ENCODE results near the gene NANOS1. TPM values are rescaled to one million over a fixed set of nuclear protein-coding genes. Genes with fewer than 3 reads are reported as not detected.

NANOS1 gene
- total RNA-seq, 2 experiments from 2014 or later = 0.23 to 0.28 TPM

DNA sequence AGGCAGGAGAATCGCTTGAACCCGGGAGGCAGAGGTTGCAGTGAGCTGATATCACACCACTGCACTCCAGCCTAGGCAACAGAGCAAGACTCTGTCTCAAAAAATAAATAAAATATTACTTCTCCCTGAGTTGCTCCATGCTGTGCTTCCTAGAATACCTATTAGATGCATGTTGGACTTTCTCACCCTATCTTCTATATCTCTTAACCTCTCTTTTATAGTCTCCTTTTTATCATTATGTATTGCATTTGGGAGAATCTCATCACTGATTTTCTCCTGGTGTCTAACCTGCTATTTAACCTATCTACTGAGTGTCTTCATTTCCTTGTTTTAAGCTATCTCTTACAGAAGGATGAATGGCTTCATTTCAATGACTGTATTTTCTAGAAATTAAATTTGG, 32.1 kb upstream of the NANOS1 start:
- CTCF ChIA-PET = no interaction called here
- peaks cover 45% of the 10 kb centered on the region for H3K27me3 Mint-ChIP-seq
- H3K27ac Mint-ChIP-seq = no peak overlapping the region
- H3K36me3 Mint-ChIP-seq = no peaks in the 10 kb centered on the region
- no peaks in the 10 kb centered on the region for H3K4me1 Mint-ChIP-seq
- H3K4me3 Mint-ChIP-seq = no peak overlapping the region
- DNase-seq (no peak), ATAC-seq (no peak)
- H3K9me3 Mint-ChIP-seq (ENCODE audit: low read depth) = no peaks in the 10 kb centered on the region

- Mint-ChIP-seq H3K4me3 (no peak overlapping the region), H3K27ac (no peak overlapping the region), H3K9me3 (ENCODE audit: low read depth) (no peaks in the 10 kb centered on the region), H3K4me1 (no peaks in the 10 kb centered on the region), H3K36me3 (no peaks in the 10 kb centered on the region), H3K27me3 (peaks cover 39% of the 10 kb centered on the region)
- ATAC-seq = no peak
- CTCF ChIA-PET = interaction anchor here (0.6 kb wide), 1 partner anchor 166 kb away, joined by 4 read pairs; no protein-coding TSS in a partner anchor
- no peak for DNase-seq
These were observed 31.3 kb upstream of the NANOS1 start for GRCh38 chr10:118998183-118998582.

GRCh38 chr10:119001717-119002500, 27.6 kb upstream of the NANOS1 start:
- CTCF ChIA-PET = no interaction called here
- Mint-ChIP-seq H3K27me3 (peaks cover 40% of the 10 kb centered on the region), H3K9me3 (ENCODE audit: low read depth) (no peaks in the 10 kb centered on the region), H3K27ac (no peak overlapping the region), H3K4me1 (no peaks in the 10 kb centered on the region), H3K36me3 (no peaks in the 10 kb centered on the region), H3K4me3 (no peak overlapping the region)
- no peak for DNase-seq
- no peak for ATAC-seq

- no peak overlapping the region for H3K27ac Mint-ChIP-seq
- CTCF ChIA-PET = no interaction called here
- H3K4me1 Mint-ChIP-seq = no peaks in the 10 kb centered on the region
- no peak for ATAC-seq
- no peak for DNase-seq
- H3K9me3 Mint-ChIP-seq (ENCODE audit: low read depth) = no peaks in the 10 kb centered on the region
- H3K27me3 Mint-ChIP-seq = peaks cover 34% of the 10 kb centered on the region
- no peak overlapping the region for H3K4me3 Mint-ChIP-seq
- H3K36me3 Mint-ChIP-seq = no peaks in the 10 kb centered on the region
These were observed 25.8 kb upstream of the NANOS1 start for GRCh38 chr10:119003572-119004289.

- H3K9me3 Mint-ChIP-seq (ENCODE audit: low read depth) = no peaks in the 10 kb centered on the region
- CTCF ChIA-PET = no interaction called here
- no peak overlapping the region for H3K27ac Mint-ChIP-seq
These were observed 24.0 kb upstream of the NANOS1 start for GRCh38 chr10:119005362-119006043.

DNA sequence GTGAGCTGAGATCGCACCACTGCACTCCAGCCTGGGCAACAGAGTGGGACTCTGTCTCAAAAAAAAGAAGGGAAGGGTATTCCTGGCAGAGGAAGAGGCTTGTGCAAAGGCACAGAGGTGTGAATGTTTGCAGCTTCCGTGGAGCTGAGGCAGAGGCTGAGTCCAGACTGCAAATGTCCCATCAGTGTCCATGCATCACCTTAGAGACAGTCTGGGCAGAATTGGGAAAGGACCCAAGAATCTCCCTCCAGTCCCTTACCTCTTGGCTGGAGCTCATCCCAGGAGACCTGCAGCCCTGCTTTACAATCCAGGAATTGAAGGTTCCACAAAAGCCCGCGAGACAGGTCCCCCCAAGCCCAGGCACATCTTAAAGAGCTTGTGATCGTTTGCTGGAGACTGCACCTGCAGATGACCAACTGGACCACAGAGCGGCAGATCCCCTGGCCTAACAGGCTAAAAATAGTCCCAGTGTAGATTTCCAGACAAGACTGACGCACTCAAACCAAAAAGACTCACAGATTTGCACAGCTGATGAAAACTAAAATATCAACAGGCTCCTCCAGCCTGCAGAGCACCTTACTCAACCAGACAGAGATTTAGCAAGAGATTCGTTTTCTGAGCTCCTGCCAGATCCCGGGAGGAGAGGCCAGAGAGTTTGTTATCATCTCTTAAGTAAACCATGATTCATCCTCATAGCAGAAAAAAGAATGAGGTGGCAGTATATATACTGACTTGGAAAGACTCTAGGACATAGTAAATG, 22.9 kb upstream of the NANOS1 start:
- Mint-ChIP-seq H3K27ac (no peak overlapping the region), H3K4me1 (no peaks in the 10 kb centered on the region), H3K4me3 (no peak overlapping the region), H3K36me3 (no peaks in the 10 kb centered on the region), H3K9me3 (ENCODE audit: low read depth) (no peaks in the 10 kb centered on the region), H3K27me3 (peaks cover 25% of the 10 kb centered on the region)
- ATAC-seq (no peak), DNase-seq (no peak)
- CTCF ChIA-PET = no interaction called here

More at GRCh38 chr10:119005362-119006043, 24.0 kb upstream of the NANOS1 start:
- peaks cover 25% of the 10 kb centered on the region for H3K27me3 Mint-ChIP-seq
- H3K4me3 Mint-ChIP-seq = no peak overlapping the region
- H3K36me3 Mint-ChIP-seq = no peaks in the 10 kb centered on the region
- DNase-seq (no peak), ATAC-seq (no peak)
- no peaks in the 10 kb centered on the region for H3K4me1 Mint-ChIP-seq

- Mint-ChIP-seq H3K36me3 (no peaks in the 10 kb centered on the region), H3K27ac (no peak overlapping the region), H3K27me3 (peaks cover 25% of the 10 kb centered on the region), H3K4me3 (no peak overlapping the region), H3K4me1 (no peaks in the 10 kb centered on the region), H3K9me3 (ENCODE audit: low read depth) (no peaks in the 10 kb centered on the region)
- CTCF ChIA-PET = no interaction called here
- no peak for ATAC-seq
- no peak for DNase-seq
These were observed 22.3 kb upstream of the NANOS1 start for GRCh38 chr10:119007211-119007574.

- CTCF ChIA-PET = interaction anchor here (0.6 kb wide), 1 partner anchor 191 kb away, joined by 3 read pairs; no protein-coding TSS in a partner anchor
- DNase-seq = peak; percentile 39
- ATAC-seq = no peak
- H3K36me3 Mint-ChIP-seq = no peaks in the 10 kb centered on the region
- H3K27me3 Mint-ChIP-seq = peaks cover 12% of the 10 kb centered on the region
- H3K4me3 Mint-ChIP-seq = no peak overlapping the region
- no peaks in the 10 kb centered on the region for H3K9me3 Mint-ChIP-seq (ENCODE audit: low read depth)
- no peak overlapping the region for H3K27ac Mint-ChIP-seq
- no peaks in the 10 kb centered on the region for H3K4me1 Mint-ChIP-seq
These were observed 8.9 kb upstream of the NANOS1 start for GRCh38 chr10:119020627-119020946.

- ATAC-seq (no peak), DNase-seq (peak; percentile 31)
- H3K36me3 Mint-ChIP-seq = no peaks in the 10 kb centered on the region
- no peak overlapping the region for H3K4me3 Mint-ChIP-seq
- H3K9me3 Mint-ChIP-seq (ENCODE audit: low read depth) = no peaks in the 10 kb centered on the region
- H3K4me1 Mint-ChIP-seq = no peaks in the 10 kb centered on the region
- peaks cover 10% of the 10 kb centered on the region for H3K27me3 Mint-ChIP-seq
- CTCF ChIA-PET = interaction anchor here (1.0 kb wide), 1 partner anchor 9 kb away, joined by 3 read pairs; no protein-coding TSS in a partner anchor
- no peak overlapping the region for H3K27ac Mint-ChIP-seq
These were observed 6.5 kb upstream of the NANOS1 start for GRCh38 chr10:119022846-119023552.

DNA sequence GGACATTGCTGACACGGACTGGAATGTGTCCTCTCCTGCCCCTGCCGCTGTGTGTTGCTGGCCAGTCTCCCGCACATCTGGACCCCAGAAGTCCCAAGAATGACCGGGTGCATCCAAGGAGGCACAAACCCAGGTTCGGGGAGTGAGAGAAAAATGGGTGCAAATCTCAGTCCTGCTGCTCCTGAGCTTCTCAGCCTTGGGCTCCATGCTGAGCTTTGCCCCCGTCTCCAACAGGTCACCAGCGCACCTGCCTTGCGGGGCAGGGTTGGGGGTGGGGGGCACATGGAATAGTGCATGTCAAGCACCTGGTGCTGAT, 6.0 kb upstream of the NANOS1 start:
- no peaks in the 10 kb centered on the region for H3K36me3 Mint-ChIP-seq
- peaks cover 12% of the 10 kb centered on the region for H3K27me3 Mint-ChIP-seq
- H3K27ac Mint-ChIP-seq = no peak overlapping the region
- CTCF ChIA-PET = interaction anchor here (1.0 kb wide), 1 partner anchor 10 kb away, joined by 3 read pairs; no protein-coding TSS in a partner anchor
- no peak for ATAC-seq
- H3K9me3 Mint-ChIP-seq (ENCODE audit: low read depth) = no peaks in the 10 kb centered on the region
- peaks cover under 1% of the 10 kb centered on the region for H3K4me1 Mint-ChIP-seq
- H3K4me3 Mint-ChIP-seq = no peak overlapping the region
- no peak for DNase-seq

DNA sequence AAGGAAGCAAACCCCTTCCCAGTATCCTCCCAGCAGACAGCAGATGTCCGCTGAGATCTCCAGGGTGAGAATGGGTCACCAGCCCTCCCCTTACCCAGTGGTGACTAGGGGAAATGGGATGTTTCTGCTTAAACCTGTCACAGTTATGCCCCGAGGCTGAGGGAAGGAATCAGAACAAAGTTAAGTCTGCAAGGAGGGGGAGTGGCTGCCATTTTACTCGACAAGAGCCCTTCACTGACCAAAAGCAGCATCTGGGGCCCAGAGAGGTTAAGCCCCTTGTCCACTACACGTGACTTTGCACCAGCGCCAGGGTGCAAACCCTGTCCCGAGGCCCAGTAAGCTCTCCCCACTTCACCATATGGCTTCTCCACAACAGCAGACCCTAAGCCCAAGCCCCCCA, 4.6 kb upstream of the NANOS1 start:
- ATAC-seq (no peak), DNase-seq (no peak)
- CTCF ChIA-PET = no interaction called here
- no peaks in the 10 kb centered on the region for H3K36me3 Mint-ChIP-seq
- no peak overlapping the region for H3K4me3 Mint-ChIP-seq
- H3K9me3 Mint-ChIP-seq (ENCODE audit: low read depth) = no peaks in the 10 kb centered on the region
- peaks cover 2% of the 10 kb centered on the region for H3K4me1 Mint-ChIP-seq
- no peak overlapping the region for H3K27ac Mint-ChIP-seq
- H3K27me3 Mint-ChIP-seq = peaks cover 13% of the 10 kb centered on the region

- Mint-ChIP-seq H3K27ac (no peak overlapping the region), H3K9me3 (ENCODE audit: low read depth) (no peaks in the 10 kb centered on the region), H3K36me3 (no peaks in the 10 kb centered on the region), H3K4me3 (no peak overlapping the region), H3K4me1 (peaks cover 2% of the 10 kb centered on the region), H3K27me3 (peaks cover 13% of the 10 kb centered on the region)
- ATAC-seq (no peak), DNase-seq (peak; percentile 38)
- CTCF ChIA-PET = no interaction called here
These were observed 4.2 kb upstream of the NANOS1 start for GRCh38 chr10:119025336-119025735.

DNA sequence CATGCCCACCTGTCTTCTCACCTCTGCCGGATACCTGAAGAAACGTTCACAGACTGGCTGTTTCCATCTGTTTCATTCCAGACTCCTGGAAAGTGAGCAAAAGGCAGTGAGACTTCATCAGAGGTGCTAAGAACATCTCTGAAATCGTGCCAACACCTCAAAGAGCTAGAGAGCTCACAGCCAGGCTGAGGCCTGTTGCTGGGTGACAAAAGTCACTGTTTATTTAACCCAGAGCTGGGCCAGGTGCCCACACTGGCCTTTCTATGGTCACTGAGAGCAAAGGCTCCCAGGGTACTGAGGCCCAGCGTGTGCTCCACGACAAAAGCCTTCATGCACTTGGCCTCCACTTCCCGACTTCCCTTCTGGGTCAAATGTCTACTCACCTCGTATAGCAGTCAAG, 3.7 kb upstream of the NANOS1 start:
- ATAC-seq (no peak), DNase-seq (peak; percentile 18)
- no peaks in the 10 kb centered on the region for H3K9me3 Mint-ChIP-seq (ENCODE audit: low read depth)
- no peak overlapping the region for H3K4me3 Mint-ChIP-seq
- no peak overlapping the region for H3K27ac Mint-ChIP-seq
- CTCF ChIA-PET = no interaction called here
- peaks cover 9% of the 10 kb centered on the region for H3K27me3 Mint-ChIP-seq
- H3K36me3 Mint-ChIP-seq = no peaks in the 10 kb centered on the region
- peaks cover 3% of the 10 kb centered on the region for H3K4me1 Mint-ChIP-seq
